SJCRH30 (cell line): ENCODE results near the gene ANXA9. TPM values are rescaled to one million over a fixed set of nuclear protein-coding genes. Genes with fewer than 3 reads are reported as not detected.

Experiments used
- DNase-seq, 2 experiments: peaks; one replicate each; pipeline ENCODE4 v3.0.0-alpha.2; 2015 to 2020
- H3K27ac ChIP-seq: fragments of 250-450 bp; sonication (Bioruptor Pico); 2 replicates; pipeline ENCODE4 v1.5.1; 2020; ENCODE audit warnings: mild to moderate bottlenecking, moderate library complexity
- H3K27me3 ChIP-seq: fragments of 250-450 bp; sonication (Bioruptor Pico); 2 replicates; pipeline ENCODE4 v1.5.1; 2020; ENCODE audit warnings: mild to moderate bottlenecking, moderate library complexity
- H3K36me3 ChIP-seq: fragments of 250-450 bp; sonication (Bioruptor Pico); 2 replicates; pipeline ENCODE4 v1.5.1; 2020; ENCODE audit warnings: mild to moderate bottlenecking, moderate library complexity
- H3K4me1 ChIP-seq: fragments of 250-450 bp; sonication (Bioruptor Pico); 2 replicates; pipeline ENCODE4 v1.5.1; 2020; ENCODE audit warnings: mild to moderate bottlenecking, moderate library complexity
- H3K4me3 ChIP-seq: fragments of 250-450 bp; sonication (Bioruptor Pico); 2 replicates; pipeline ENCODE4 v1.5.1; 2020; ENCODE audit warnings: mild to moderate bottlenecking, moderate library complexity
- H3K9me3 ChIP-seq: fragments of 250-450 bp; sonication (Bioruptor Pico); replicated peaks from 2 replicates; pipeline ENCODE4 v1.5.1; 2020; ENCODE audit warnings: mild to moderate bottlenecking, moderate library complexity
- total RNA-seq: library from RNA; depleted of rRNA; stranded (reverse); fragments of >200 nt; shearing (Covaris generic); gene quantifications from 2 replicates; pipeline ENCODE4 v1.2.3, GENCODE V29; 2014

The ANXA9 gene
- total RNA-seq, 1 experiment from 2014 or later = not detected

DNA sequence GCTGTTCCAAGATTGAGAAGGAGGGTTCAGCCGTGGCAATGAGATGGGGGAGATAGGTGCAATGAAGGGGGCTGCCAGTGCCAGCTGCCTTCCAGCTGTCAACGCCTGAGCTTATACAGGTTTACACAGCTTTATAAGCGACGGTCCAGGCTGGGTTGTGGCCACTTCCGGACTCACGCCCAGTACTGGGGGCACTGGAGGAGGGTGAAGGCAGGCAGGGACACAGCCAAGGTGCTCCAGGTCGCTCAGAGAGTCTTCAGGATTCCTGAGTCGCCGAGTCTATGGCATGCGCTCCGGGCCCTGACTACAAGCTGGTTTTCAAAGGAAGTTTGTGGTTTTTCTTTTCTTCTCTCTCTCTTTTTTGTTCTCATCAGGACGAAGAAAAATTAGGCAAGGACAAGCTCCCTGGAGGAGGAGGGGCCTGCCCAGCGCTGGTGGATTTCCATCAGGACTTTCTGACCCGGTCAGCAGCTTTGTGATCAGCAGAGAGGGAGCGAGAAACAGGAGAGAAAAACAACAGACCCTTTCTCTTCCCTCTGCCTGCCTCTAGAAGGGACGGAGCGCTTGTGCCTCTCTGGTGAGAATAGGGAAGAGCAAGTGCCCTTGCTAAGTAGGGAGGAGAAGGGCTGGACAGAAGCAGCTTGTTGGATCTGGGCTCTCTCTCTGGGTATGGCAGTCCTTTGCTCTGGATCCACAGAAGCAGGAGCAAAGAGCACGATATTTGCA is 24.4 kb downstream of the ANXA9 start, which contains the start of gene MINDY1:
Gene MINDY1 (minus strand): TSS at position 576 of the 726 bp plus-strand sequence. CDS start 4,285 bp downstream, outside the sequence.
- no peaks in the 10 kb centered on the region for H3K36me3 ChIP-seq
- no peaks in the 10 kb centered on the region for H3K27me3 ChIP-seq
- H3K27ac ChIP-seq = peak within 1 kb of the TSS; percentile 9; the same call in 1 of the 2 replicates
- peaks cover 3% of the 10 kb centered on the region; the same call in 1 of the 2 replicates for H3K4me1 ChIP-seq
- peak; percentile 78 to 86 for DNase-seq
- no peaks in the 10 kb centered on the region for H3K9me3 ChIP-seq
- peak within 1 kb of the TSS; percentile 76 for H3K4me3 ChIP-seq

DNA sequence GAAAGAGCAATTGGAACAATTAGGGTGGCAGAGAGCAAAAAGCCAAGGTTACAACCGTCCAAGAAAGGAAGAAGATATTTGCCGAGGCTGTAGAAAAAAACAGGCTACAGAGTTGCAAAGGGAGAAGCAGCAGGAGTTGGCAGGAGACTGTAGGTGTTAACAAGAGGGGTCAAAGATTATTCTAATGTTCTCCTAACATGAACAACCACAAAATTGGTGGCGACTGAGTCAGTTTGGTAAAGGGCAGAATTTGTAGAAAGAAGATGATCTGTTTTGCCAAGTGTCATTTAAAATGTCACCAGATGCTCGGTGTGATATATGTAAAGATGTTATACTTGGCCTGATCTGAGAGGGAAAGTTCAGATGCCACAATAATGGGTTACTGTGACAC is 25.8 kb downstream of the ANXA9 start:
- no peaks in the 10 kb centered on the region for H3K27me3 ChIP-seq
- peaks cover 3% of the 10 kb centered on the region; the same call in 1 of the 2 replicates for H3K4me1 ChIP-seq
- peak overlapping the region; percentile 76 for H3K4me3 ChIP-seq
- H3K9me3 ChIP-seq = no peaks in the 10 kb centered on the region
- no peak for DNase-seq
- H3K36me3 ChIP-seq = no peaks in the 10 kb centered on the region
- H3K27ac ChIP-seq = no peak overlapping the region

- Histone ChIP-seq H3K9me3 (no peaks in the 10 kb centered on the region), H3K27ac (peak within 1 kb of the TSS; percentile 6; the same call in 1 of the 2 replicates), H3K36me3 (no peaks in the 10 kb centered on the region), H3K27me3 (no peaks in the 10 kb centered on the region), H3K4me1 (peaks cover 3% of the 10 kb centered on the region; the same call in 1 of the 2 replicates), H3K4me3 (peak within 1 kb of the TSS; percentile 76)
- peak; percentile 95 for DNase-seq
Measured at GRCh38 chr1:151008244-151009205, 26.4 kb downstream of the ANXA9 start, which contains the start of gene PRUNE1. PRUNE1 (plus strand) TSS chr1:151008449; CDS start chr1:151008633, 184 bp downstream.

DNA sequence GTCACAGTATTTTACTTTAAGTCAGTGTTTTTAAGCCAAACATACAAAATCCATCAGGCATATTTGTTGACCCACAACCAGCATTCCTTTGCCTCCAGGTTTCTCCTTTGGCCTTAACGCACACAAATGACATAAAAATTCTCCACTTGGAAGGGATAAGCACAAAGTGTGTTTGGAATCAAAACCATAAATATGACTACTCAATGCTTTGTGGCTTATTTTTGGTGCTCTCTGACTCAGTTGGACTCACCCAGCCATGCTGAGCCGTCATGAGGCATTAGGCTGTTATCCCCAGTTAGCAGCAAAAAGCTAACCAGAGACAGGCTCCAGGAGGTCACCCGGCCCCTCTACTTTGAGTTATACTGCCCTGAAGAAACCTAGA is 27.1 kb downstream of the ANXA9 start:
- Histone ChIP-seq H3K9me3 (no peaks in the 10 kb centered on the region), H3K27me3 (no peaks in the 10 kb centered on the region), H3K36me3 (no peaks in the 10 kb centered on the region), H3K4me3 (peak overlapping the region; percentile 76), H3K4me1 (peaks cover 3% of the 10 kb centered on the region; the same call in 1 of the 2 replicates), H3K27ac (no peak overlapping the region)
- no peak for DNase-seq

DNA sequence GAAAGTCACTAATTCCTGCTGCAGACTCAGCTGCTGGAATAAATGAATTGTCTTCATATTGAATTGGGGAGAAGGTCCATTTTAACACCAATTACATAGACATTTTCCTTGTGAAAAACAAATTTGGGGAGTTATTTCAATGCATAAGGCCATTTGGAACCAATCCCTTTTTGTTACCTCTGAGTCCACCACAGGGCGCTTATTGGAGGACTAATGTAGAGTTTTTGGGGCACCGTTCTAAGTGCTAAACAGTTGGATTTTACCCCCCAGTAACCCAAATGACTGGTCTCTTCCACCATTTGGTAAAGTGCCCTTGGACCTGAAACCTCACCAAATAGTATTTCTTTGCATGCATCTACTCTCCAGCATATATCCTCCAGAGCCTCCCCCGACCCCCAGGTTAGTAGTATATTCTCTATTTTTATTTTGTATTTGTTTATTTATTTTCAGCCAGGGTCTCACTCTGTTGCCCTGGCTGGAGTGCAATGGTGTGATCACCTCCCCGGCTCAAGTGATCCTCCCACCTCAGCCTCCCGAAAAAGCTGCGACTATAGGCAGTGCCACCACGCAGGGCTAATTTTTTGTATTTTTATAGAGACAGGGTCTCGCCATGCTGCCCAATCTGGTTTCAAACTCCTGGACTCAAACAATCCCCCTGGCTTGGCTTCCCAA is 27.7 kb downstream of the ANXA9 start:
- Histone ChIP-seq H3K4me1 (peaks cover 3% of the 10 kb centered on the region; the same call in 1 of the 2 replicates), H3K36me3 (no peaks in the 10 kb centered on the region), H3K9me3 (no peaks in the 10 kb centered on the region), H3K4me3 (no peak overlapping the region), H3K27me3 (no peaks in the 10 kb centered on the region), H3K27ac (no peak overlapping the region)
- DNase-seq = no peak

DNA sequence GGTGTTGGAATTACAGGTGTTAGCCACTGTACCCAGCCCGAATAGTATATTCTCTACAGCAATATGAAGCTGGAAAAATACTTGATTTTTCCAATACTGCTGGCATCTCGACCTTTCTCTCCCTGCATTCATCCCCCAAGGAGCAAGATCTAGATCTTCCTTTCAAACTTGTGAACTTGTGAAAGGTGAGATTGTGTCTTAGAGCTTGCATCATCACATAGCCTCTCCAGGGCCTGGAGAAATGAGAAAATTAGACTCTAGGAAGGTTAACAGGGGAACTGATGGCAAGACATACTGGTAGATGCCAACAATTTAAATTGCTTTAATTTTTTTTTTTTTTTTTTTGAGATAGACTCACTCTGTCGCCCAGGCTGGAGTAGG is 28.2 kb downstream of the ANXA9 start:
- H3K9me3 ChIP-seq = no peaks in the 10 kb centered on the region
- no peak for DNase-seq
- H3K27ac ChIP-seq = no peak overlapping the region
- peaks cover 3% of the 10 kb centered on the region; the same call in 1 of the 2 replicates for H3K4me1 ChIP-seq
- no peaks in the 10 kb centered on the region for H3K36me3 ChIP-seq
- no peak overlapping the region for H3K4me3 ChIP-seq
- H3K27me3 ChIP-seq = no peaks in the 10 kb centered on the region

- Histone ChIP-seq H3K4me1 (no peaks in the 10 kb centered on the region), H3K36me3 (no peaks in the 10 kb centered on the region), H3K27ac (no peak overlapping the region), H3K9me3 (no peaks in the 10 kb centered on the region), H3K27me3 (no peaks in the 10 kb centered on the region), H3K4me3 (no peak overlapping the region)
- no peak for DNase-seq
Measured at GRCh38 chr1:151011154-151011850, 29.2 kb downstream of the ANXA9 start.

- Histone ChIP-seq H3K4me3 (no peak overlapping the region), H3K27ac (no peak overlapping the region), H3K9me3 (no peaks in the 10 kb centered on the region), H3K36me3 (no peaks in the 10 kb centered on the region), H3K4me1 (no peaks in the 10 kb centered on the region), H3K27me3 (no peaks in the 10 kb centered on the region)
- DNase-seq = no peak
Measured at GRCh38 chr1:151012684-151013471, 30.8 kb downstream of the ANXA9 start.

DNA sequence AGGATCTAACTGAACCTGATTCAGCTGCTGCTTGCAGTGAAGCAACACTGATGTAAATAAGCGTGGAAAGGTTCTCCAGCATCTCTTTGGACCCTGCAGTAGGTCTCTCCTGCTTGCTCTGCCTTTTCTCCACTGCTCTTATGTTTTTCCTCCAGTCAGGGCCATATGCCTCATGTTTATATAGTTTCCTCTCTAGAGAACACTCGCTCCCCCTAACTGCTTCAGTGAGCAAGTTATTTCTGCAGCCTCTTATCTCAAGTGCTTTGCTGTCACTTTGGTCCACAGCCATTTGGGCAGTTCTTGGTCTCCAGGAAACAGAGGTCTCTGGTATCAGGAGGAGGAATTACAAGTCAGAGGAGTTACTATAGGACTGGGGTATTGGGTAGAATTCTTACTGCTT is 31.4 kb downstream of the ANXA9 start:
- no peak overlapping the region for H3K27ac ChIP-seq
- H3K27me3 ChIP-seq = no peaks in the 10 kb centered on the region
- H3K4me1 ChIP-seq = no peaks in the 10 kb centered on the region
- no peak for DNase-seq
- H3K9me3 ChIP-seq = no peaks in the 10 kb centered on the region
- no peak overlapping the region for H3K4me3 ChIP-seq
- H3K36me3 ChIP-seq = no peaks in the 10 kb centered on the region

DNA sequence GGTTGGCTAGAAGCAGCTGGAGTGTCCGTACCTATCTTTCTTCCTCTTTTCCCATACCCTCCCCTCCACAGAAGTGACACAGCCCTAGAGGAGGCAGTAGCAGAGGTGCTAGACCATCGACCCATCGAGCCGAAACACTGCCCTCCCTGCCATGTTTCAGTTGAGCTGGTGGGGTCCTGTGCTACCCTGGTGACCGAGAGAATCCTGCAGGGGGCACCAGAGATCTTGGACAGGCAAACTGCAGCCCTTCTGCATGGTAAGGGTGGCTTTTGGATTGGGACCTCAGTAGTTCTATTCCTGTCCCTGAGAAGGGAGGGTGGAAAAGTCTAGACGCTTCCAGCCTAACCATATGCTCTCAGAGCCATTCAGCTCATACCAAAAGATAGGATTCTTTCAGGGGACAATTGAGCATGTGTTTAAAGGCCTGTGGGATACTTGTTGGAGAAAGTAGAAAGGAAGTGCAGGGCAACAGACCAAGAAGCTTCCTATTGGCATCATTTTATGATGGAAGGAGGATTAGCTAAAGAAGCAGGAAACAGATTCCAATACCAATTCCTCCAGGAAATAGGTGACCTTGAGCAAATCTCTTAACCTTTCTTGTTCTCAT is 42.6 kb downstream of the ANXA9 start:
- Histone ChIP-seq H3K27ac (no peak overlapping the region), H3K36me3 (no peaks in the 10 kb centered on the region), H3K9me3 (no peaks in the 10 kb centered on the region), H3K27me3 (no peaks in the 10 kb centered on the region), H3K4me1 (peaks cover 7% of the 10 kb centered on the region), H3K4me3 (no peak overlapping the region)
- peak; percentile 77 to 80 for DNase-seq

DNA sequence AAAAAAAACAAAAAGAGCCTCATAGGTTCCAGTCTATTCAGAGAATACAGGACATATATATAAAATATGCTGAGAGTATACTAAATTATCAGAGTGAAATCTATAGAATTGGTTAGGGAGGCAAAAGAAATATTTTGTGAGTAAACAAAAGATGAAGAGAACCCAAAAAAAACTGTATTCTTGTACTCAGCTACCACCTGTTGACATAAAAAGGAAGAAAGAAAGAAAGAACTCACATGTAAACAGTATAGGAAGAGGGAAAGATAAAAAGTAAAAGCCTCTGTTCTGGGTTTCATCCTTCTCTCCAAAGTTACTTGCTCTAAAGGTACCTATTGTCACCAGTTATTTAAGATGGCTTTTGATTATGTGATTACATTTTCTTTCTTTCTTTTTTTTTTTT is 44.4 kb downstream of the ANXA9 start:
- no peak overlapping the region for H3K27ac ChIP-seq
- no peak overlapping the region for H3K4me3 ChIP-seq
- DNase-seq = no peak
- no peaks in the 10 kb centered on the region for H3K36me3 ChIP-seq
- peaks cover 7% of the 10 kb centered on the region for H3K4me1 ChIP-seq
- no peaks in the 10 kb centered on the region for H3K9me3 ChIP-seq
- no peaks in the 10 kb centered on the region for H3K27me3 ChIP-seq

GRCh38 chr1:151032164-151032563 is 50.1 kb downstream of the ANXA9 start:
- H3K9me3 ChIP-seq = no peaks in the 10 kb centered on the region
- H3K4me1 ChIP-seq = no peaks in the 10 kb centered on the region
- no peaks in the 10 kb centered on the region for H3K27me3 ChIP-seq
- no peak overlapping the region for H3K4me3 ChIP-seq
- no peak overlapping the region for H3K27ac ChIP-seq
- no peaks in the 10 kb centered on the region; the same call in 1 of the 2 replicates for H3K36me3 ChIP-seq
- DNase-seq = no peak

GRCh38 chr1:151035167-151035566 is 53.1 kb downstream of the ANXA9 start:
- Histone ChIP-seq H3K27me3 (no peaks in the 10 kb centered on the region), H3K36me3 (no peaks in the 10 kb centered on the region; the same call in 1 of the 2 replicates), H3K4me1 (no peaks in the 10 kb centered on the region), H3K27ac (no peak overlapping the region), H3K9me3 (no peaks in the 10 kb centered on the region), H3K4me3 (no peak overlapping the region)
- DNase-seq = no peak
